ENCODE measurements around the gene ZNF429. TPM values are rescaled to one million over a fixed set of nuclear protein-coding genes. Genes with fewer than 3 reads are reported as not detected.
A peak's percentile ranks its signal among the peaks of the same experiment; 100 is the strongest.
"Not testable (repeated sequence)": the region's sequence is repeated elsewhere in the genome, so short reads cannot be mapped to it uniquely, and the experiment has no call there.

ZNF429 gene
- 12.7 TPM for total RNA-seq

GRCh38 chr19:21505459-21506451 is at the start of gene ZNF429:
TSS of gene ZNF429 (plus strand) at chr19:21505602. CDS start at chr19:21505772, 170 bp downstream.
- peak; percentile 98 for DNase-seq

DNA sequence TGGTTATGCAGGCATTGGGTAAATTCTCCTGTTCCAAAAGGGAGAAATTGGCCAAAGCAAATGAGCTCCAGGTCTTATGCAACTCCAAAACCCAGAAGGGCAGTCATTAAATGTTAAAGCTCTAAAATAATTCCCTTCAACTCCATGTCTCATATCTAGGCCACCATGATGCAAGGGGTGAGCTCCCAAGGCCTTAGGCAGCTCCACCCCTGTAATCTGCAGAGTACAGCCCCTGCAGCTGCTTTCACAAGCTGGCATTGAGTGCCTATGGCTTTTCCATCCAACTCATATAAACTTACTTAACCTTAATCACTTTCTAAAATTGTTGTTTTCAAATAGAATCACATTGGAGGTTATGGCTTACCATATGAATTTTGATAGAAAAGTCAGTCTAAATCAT is 44.7 kb upstream of the ZNF429 start:
- no peak for DNase-seq

DNA sequence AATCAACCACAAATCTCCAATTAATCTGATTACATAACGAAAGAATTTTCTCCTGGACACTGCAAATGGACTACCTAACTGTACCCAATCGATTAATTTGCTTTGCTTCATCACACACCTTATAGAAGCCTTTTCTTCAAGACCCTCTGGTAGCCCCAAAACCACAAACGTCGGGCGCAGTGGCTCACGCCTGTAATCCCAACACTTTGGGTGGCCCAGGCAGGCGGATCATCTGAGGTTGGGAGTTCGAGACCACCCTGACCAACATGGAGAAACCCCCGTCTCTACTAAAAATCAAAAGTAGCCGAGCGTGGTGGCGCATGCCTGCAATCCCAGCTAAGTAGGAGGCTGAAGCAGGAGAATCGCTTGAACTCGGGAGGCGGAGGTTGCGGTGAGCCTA is 42.9 kb upstream of the ZNF429 start:
- no peak for DNase-seq

DNA sequence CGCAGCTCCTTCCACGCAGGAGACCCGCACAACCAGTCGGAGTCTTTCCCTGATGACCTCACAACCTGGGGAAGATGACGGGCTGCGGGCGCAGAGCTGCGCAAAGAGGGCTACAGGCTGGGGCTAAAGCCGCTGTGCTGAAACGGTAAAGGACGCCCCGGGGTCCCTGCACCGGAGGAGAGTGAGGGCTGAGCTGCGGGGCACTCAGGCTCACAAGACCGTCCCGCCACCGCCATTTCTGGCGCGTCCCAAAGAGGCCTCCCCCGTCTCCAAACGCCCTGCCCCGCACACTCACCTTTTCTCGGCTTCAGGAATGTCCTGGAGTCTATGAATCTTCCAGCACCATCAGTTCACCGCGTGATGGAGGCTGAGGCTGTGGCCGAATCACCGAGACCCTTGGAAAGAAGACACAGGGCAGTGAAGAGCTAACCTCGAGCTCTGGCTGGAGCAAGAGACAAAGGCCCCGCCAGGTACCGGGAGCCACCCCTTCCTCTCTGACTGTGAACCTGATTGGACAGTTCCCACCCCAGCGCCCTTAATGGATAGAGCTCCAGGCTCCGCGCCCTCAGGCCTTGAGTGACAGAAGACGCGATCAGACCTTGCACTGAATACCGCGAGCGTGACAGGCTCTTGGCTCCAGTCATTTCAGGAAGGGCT is 41.8 kb upstream of the ZNF429 start:
- DNase-seq, result peak; percentile 89

DNA sequence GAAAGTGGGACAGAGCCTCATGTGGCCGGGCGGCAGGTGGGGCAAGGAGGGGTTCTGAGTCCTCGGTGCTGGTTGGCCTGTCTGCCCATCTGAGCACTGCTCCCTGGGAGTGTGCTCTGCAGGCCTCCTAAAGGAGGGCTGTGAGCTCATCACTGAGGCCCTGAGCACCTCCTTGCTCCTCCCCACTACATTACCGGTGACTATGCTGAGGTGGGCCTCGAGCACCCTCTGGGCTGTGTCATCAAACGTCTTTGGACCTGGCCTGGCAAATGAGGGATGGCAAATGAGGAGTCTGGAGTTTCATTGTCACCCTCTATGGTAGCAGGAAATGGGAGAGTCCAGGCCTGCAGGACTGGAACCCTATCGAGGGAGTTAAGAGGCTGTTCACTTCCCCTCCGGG is 38.8 kb upstream of the ZNF429 start:
- no peak for DNase-seq

GRCh38 chr19:21468791-21469190 is 36.6 kb upstream of the ZNF429 start:
- no peak for DNase-seq

GRCh38 chr19:21472507-21472906 is 32.9 kb upstream of the ZNF429 start:
- DNase-seq, result no peak

DNA sequence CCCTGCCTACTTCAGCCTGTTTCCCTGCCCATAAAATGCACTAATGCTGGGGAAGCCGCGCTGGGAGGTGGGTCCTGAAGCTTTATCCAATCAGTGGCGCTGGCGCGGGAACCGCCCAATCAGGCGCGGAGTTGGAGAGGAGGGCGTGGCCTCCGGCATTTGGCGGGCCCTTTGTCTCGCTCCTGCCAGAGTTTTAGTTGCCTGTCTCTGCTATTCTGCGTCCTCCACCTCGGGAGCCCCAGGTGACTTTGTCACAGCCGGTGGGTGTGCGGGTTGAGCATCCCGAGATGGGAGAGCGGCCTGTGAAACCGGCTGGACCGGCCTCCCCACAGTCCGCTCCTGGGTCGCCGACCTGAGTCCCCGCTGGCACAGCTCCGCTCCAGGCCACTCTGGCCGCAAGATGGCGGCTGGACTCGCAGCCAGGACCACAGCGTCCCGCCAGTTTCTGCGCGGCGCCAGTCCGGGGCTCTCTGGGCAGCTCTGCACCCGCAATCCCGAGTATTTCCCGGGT is 30.7 kb upstream of the ZNF429 start:
- DNase-seq, result peak; percentile 95

- DNase-seq, result not testable (repeated sequence)
These were observed 23.0 kb upstream of the ZNF429 start for GRCh38 chr19:21482361-21482760.

GRCh38 chr19:21482863-21483276 is 22.5 kb upstream of the ZNF429 start:
- DNase-seq, result peak; percentile 57

GRCh38 chr19:21483589-21484170 is 21.7 kb upstream of the ZNF429 start:
- DNase-seq, result peak; percentile 38

GRCh38 chr19:21484631-21485030 is 20.8 kb upstream of the ZNF429 start:
- DNase-seq, result no peak

DNA sequence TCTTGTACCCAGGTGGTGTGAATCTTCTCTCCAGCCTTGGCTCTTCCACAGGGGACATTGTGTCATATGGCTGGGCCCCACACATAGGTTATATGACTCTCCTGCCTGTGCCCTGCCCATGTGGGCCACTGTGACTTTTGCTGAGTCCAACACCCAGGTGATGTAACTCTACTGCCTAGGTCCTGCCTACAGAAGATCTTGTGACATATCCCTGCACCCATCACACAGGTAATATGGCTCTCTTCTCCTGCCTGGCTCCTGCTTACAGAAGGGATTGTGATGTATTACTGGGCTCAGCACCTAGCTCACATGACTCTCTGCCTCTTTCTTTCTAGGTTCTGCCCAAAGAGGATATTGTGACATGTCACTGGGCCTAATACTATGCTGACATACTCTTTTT is 19.5 kb upstream of the ZNF429 start:
- DNase-seq, result no peak

- no peak for DNase-seq
These were observed 17.4 kb upstream of the ZNF429 start for GRCh38 chr19:21487969-21488368.

DNA sequence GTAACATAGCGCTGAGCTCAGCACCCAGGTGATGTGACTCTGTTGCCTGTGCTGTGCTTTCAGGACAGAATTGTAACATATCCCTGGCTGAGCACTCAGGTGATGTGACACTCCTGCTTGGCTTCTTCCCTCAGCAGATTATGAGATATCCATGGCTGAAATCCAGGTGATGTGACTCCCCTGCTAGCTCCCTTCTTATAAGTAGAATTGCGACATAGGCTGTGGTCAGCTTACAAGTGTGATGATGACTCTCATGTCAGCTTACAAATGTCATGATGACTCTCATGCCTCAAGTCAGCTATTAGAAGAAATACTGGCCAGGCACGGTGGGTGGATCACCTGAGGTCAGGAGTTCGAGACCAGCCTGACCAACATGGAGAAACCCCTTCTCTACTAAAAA is 14.3 kb upstream of the ZNF429 start:
- DNase-seq, result no peak

DNA sequence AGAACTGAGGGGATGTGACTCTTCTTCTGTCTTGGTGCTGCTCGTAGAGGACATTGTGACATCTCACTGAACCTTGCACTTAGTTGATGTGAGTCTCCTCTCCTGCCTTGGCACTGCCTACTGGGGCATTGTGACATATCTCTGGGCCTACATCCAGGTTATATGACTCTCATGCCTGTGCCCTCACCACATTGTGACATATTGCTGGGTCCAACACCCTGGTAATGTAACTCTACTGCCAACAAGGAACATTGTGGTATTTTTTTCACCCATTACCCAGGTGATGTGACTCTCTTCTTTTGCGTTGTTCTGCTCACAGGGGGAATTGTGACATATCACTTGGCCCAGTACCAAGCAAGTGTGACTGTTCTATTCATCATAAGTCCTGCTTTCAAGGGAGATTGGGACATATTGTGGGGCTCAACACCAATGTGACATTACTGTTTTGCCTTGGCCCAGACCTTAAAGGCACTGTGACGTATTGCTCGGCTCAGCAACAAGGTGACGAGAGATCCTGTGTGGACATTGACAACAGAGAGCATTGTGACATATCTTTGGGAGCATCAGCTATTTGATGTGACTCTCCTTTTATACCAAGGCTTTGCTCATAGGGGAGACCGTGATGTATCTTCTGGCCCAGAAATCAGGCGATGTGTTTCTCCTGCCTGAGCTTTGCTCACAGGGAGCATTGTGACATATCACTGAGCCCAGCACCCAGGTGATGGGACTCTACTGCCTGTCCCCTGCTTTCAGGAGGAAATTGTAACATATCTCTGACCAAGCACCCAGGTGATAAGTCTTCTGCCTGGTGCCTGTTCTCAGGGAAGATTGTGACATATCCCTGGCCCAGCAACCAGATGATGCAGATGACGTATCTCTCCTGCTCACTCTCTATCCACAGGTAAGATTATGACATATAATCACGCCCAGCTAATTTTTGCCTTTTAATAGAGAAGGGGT is 12.2 kb upstream of the ZNF429 start:
- no peak for DNase-seq

- DNase-seq, result no peak
These were observed 8.5 kb upstream of the ZNF429 start for GRCh38 chr19:21496876-21497275.

GRCh38 chr19:21498651-21499050 is 6.8 kb upstream of the ZNF429 start:
- no peak for DNase-seq

- DNase-seq, result no peak
These were observed 2.8 kb downstream of the ZNF429 start for GRCh38 chr19:21508198-21508597.

- not testable (repeated sequence) for DNase-seq
These were observed 5.7 kb downstream of the ZNF429 start for GRCh38 chr19:21511058-21511457.

DNA sequence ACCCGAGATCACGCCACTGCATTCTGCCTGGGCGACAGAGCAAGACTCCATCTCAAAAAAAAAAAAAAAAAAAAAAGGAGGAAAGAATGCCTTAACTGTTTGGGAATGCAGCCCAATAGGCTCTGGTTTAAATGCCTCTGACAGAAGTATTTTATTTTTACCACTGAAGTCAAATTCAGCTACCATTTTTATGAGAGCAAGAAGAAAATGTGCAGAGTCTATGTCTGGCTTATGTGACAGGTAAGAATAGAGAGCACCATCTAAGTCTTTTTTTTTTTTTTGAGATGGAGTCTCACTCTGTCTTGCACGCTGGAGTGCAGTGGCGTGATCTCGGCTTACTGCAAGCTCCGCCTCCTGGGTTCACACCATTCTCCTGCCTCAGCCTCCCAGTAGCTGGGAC is 7.2 kb downstream of the ZNF429 start:
- not testable (repeated sequence) for DNase-seq

DNA sequence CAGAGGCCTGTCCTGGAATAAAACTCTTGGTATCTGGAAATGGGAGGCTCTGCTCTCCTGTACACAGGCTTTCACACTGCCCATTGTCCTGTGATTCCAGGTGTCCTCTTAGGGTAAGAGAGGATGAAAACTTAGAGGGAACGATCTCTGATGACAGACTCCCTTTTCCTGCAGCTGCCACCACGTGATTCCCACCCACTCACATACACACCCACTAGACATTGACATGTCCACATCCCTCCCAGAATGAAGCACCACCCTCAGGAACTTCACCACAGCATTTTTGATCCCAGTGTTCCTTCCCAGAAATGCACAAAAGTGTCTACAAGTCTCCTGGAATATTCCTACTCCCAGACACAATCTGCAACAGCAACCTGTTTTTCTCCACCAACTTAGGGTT is 8.2 kb downstream of the ZNF429 start:
- DNase-seq, result no peak

Measured in tongue (tissue), 2 donors.